ENCODE measurements around the gene RGS11.

Gene RGS11

GRCh38 chr16:275786-276232, at the start of gene RGS11:
RGS11 (minus strand) TSS chr16:275944; CDS start chr16:275911, 33 bp downstream.
- Histone ChIP-seq H3K4me1 (ENCODE audit: low read length) (peaks cover 10% of the 10 kb centered on the region; the same call in 1 of the 2 replicates), H3K4me3 (ENCODE audit: low read length) (no peak within 1 kb of the TSS), H3K9ac (ENCODE audit: low read length) (no peak within 1 kb of the TSS), H3K36me3 (replicated peaks; ENCODE audit: low read depth, low read length) (no peaks in the 10 kb centered on the region), H3K79me2 (ENCODE audit: low read length) (no peaks in the 10 kb centered on the region), H2AFZ (ENCODE audit: low read depth, low read length) (no peak within 1 kb of the TSS), H3K9me3 (ENCODE audit: insufficient read depth, low read length) (no peaks in the 10 kb centered on the region), H4K20me1 (ENCODE audit: insufficient read depth, low read length) (no peaks in the 10 kb centered on the region), H3K27ac (ENCODE audit: low read length) (no peak within 1 kb of the TSS), H3K4me2 (ENCODE audit: low read length) (no peak within 1 kb of the TSS), H3K27me3 (ENCODE audit: low read depth, low read length) (no peaks in the 10 kb centered on the region)
- TF ChIP-seq CTCF (IDR thresholded peaks at IDR 0.05; ENCODE audit: low read depth, low read length) (no peak), EZH2phosphoT487 (IDR thresholded peaks at IDR 0.05; ENCODE audit: low read depth) (no peak)

GRCh38 chr16:324451-325334, 48.9 kb upstream of the RGS11 start:
- Histone ChIP-seq H3K36me3 (replicated peaks; ENCODE audit: low read depth, low read length) (no peaks in the 10 kb centered on the region), H3K4me1 (ENCODE audit: low read length) (peaks cover 2% of the 10 kb centered on the region; the same call in 1 of the 2 replicates), H3K4me2 (ENCODE audit: low read length) (no peak overlapping the region), H3K27ac (ENCODE audit: low read length) (no peak overlapping the region), H3K79me2 (ENCODE audit: low read length) (peaks cover 50% of the 10 kb centered on the region), H3K4me3 (ENCODE audit: low read length) (no peak overlapping the region), H3K9me3 (ENCODE audit: insufficient read depth, low read length) (no peaks in the 10 kb centered on the region), H4K20me1 (ENCODE audit: insufficient read depth, low read length) (peaks cover 34% of the 10 kb centered on the region), H2AFZ (ENCODE audit: low read depth, low read length) (no peak overlapping the region), H3K27me3 (ENCODE audit: low read depth, low read length) (no peaks in the 10 kb centered on the region), H3K9ac (ENCODE audit: low read length) (no peak overlapping the region)
- TF ChIP-seq CTCF (IDR thresholded peaks at IDR 0.05; ENCODE audit: low read depth, low read length) (no peak), EZH2phosphoT487 (IDR thresholded peaks at IDR 0.05; ENCODE audit: low read depth) (no peak)

GRCh38 chr16:324201-324450, 48.4 kb upstream of the RGS11 start:
- Histone ChIP-seq H3K4me2 (ENCODE audit: low read length) (no peak overlapping the region), H3K27me3 (ENCODE audit: low read depth, low read length) (no peaks in the 10 kb centered on the region), H3K4me1 (ENCODE audit: low read length) (peaks cover 2% of the 10 kb centered on the region; the same call in 1 of the 2 replicates), H3K4me3 (ENCODE audit: low read length) (no peak overlapping the region), H3K27ac (ENCODE audit: low read length) (no peak overlapping the region), H2AFZ (ENCODE audit: low read depth, low read length) (no peak overlapping the region), H4K20me1 (ENCODE audit: insufficient read depth, low read length) (peaks cover 39% of the 10 kb centered on the region), H3K9ac (ENCODE audit: low read length) (no peak overlapping the region), H3K79me2 (ENCODE audit: low read length) (peaks cover 55% of the 10 kb centered on the region), H3K9me3 (ENCODE audit: insufficient read depth, low read length) (no peaks in the 10 kb centered on the region), H3K36me3 (replicated peaks; ENCODE audit: low read depth, low read length) (no peaks in the 10 kb centered on the region)
- TF ChIP-seq EZH2phosphoT487 (IDR thresholded peaks at IDR 0.05; ENCODE audit: low read depth) (no peak), CTCF (IDR thresholded peaks at IDR 0.05; ENCODE audit: low read depth, low read length) (no peak)

- Histone ChIP-seq H3K27me3 (ENCODE audit: low read depth, low read length) (no peaks in the 10 kb centered on the region), H3K27ac (ENCODE audit: low read length) (no peak overlapping the region), H2AFZ (ENCODE audit: low read depth, low read length) (no peak overlapping the region), H3K9me3 (ENCODE audit: insufficient read depth, low read length) (no peaks in the 10 kb centered on the region), H3K4me1 (ENCODE audit: low read length) (peaks cover 2% of the 10 kb centered on the region; the same call in 1 of the 2 replicates), H3K9ac (ENCODE audit: low read length) (no peak overlapping the region), H3K79me2 (ENCODE audit: low read length) (peaks cover 51% of the 10 kb centered on the region), H4K20me1 (ENCODE audit: insufficient read depth, low read length) (peaks cover 50% of the 10 kb centered on the region), H3K4me3 (ENCODE audit: low read length) (no peak overlapping the region), H3K36me3 (replicated peaks; ENCODE audit: low read depth, low read length) (no peaks in the 10 kb centered on the region), H3K4me2 (ENCODE audit: low read length) (no peak overlapping the region)
- TF ChIP-seq CTCF (IDR thresholded peaks at IDR 0.05; ENCODE audit: low read depth, low read length) (no peak), EZH2phosphoT487 (IDR thresholded peaks at IDR 0.05; ENCODE audit: low read depth) (no peak)
Measured at GRCh38 chr16:322476-323143, 46.9 kb upstream of the RGS11 start.

Data from OCI-LY3 (cell line).